Progenitor cell of endocrine pancreas (in vitro differentiated cells): Measurements from ENCODE around the gene RCAN2. TPM values are rescaled to one million over a fixed set of nuclear protein-coding genes. Genes with fewer than 3 reads are reported as not detected.

Experiments
- DNase-seq: peaks from one replicate; pipeline ENCODE4 v3.0.0; 2021; ENCODE audit warnings: low spot score; ENCODE audit not compliant: unreplicated experiment
- H3K27ac Mint-ChIP-seq: 2 replicates; pipeline ENCODE4 v1.8.0; 2021; ENCODE audit warnings: mild to moderate bottlenecking, moderate library complexity, mixed read lengths
- H3K27me3 Mint-ChIP-seq: 2 replicates; pipeline ENCODE4 v1.8.0; 2021; ENCODE audit warnings: mixed read lengths
- H3K36me3 Mint-ChIP-seq: 2 replicates; pipeline ENCODE4 v1.8.0; 2022; ENCODE audit warnings: mixed read lengths; ENCODE audit not compliant: insufficient read depth
- H3K4me1 Mint-ChIP-seq: 2 replicates; pipeline ENCODE4 v1.8.0; 2021; ENCODE audit warnings: low read depth, mixed read lengths
- H3K4me3 Mint-ChIP-seq: 2 replicates; pipeline ENCODE4 v1.8.0; 2021; ENCODE audit warnings: low read depth, mild to moderate bottlenecking, moderate library complexity, mixed read lengths
- H3K9me3 Mint-ChIP-seq: 2 replicates; pipeline ENCODE4 v1.8.0; 2021; ENCODE audit warnings: low read depth, mixed read lengths
- total RNA-seq: library from RNA; stranded (reverse); gene quantifications from 2 replicates; pipeline ENCODE4 v1.2.1, GENCODE V29; 2021
- TF ChIP-seq, protein P1 (sequence below): fragments of 200-600 bp; sonication (generic); IDR thresholded peaks from one replicate; pipeline ENCODE4 v1.5.0; 2021; ENCODE audit warnings: antibody characterized with exemption, mild to moderate bottlenecking; ENCODE audit not compliant: unreplicated experiment

Gene RCAN2
- total RNA-seq, 1 donor from 2014 or later, result 23.3 TPM

DNA sequence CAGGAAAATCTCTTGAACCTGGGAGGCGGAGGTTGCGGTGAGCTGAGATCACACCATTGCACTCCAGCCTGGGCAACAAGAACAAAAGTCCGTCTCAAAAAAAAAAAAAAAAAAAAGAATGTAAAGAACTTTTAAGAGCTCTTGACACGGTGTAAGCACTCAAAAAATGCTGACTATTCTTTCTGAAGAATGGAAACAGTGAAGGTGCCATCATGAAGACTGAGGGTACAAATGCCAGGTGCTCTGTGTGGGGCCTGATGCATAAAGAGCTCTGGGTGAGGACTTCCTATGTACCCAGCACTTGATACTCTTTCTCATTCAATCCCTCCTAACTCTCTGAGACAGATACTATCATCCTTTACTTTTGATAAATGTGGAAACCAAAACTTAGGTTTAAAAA, 275.5 kb downstream of the RCAN2 start:
- Mint-ChIP-seq H3K4me1 (peaks cover 8% of the 10 kb centered on the region), H3K27me3 (no peaks in the 10 kb centered on the region), H3K27ac (no peak overlapping the region), H3K36me3 (peaks cover 1% of the 10 kb centered on the region), H3K4me3 (no peak overlapping the region), H3K9me3 (peaks cover under 1% of the 10 kb centered on the region)
- no peak for DNase-seq
- TF ChIP-seq, protein P1, sequence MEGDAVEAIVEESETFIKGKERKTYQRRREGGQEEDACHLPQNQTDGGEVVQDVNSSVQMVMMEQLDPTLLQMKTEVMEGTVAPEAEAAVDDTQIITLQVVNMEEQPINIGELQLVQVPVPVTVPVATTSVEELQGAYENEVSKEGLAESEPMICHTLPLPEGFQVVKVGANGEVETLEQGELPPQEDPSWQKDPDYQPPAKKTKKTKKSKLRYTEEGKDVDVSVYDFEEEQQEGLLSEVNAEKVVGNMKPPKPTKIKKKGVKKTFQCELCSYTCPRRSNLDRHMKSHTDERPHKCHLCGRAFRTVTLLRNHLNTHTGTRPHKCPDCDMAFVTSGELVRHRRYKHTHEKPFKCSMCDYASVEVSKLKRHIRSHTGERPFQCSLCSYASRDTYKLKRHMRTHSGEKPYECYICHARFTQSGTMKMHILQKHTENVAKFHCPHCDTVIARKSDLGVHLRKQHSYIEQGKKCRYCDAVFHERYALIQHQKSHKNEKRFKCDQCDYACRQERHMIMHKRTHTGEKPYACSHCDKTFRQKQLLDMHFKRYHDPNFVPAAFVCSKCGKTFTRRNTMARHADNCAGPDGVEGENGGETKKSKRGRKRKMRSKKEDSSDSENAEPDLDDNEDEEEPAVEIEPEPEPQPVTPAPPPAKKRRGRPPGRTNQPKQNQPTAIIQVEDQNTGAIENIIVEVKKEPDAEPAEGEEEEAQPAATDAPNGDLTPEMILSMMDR, result no peak

DNA sequence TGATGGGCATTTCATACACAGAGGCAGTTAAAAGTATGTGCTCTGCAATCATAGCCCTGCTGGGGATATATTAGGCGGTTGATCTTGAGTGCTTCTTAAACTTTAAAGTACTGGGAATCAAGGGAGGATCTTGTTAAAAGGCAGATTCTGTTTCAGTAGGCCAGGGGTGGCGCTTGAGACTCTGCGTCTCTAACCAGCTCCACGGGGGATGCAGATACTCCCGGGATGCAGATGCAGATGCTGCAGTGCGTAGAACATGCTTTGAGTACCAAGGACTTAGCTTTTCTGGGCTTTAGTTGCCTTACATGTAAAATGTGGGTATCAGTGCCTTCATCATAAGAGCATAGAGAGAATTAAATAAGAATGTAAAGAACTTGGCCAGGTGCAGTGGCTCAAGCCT, 276.0 kb downstream of the RCAN2 start:
- no peak for DNase-seq
- Mint-ChIP-seq H3K27me3 (no peaks in the 10 kb centered on the region), H3K4me3 (no peak overlapping the region), H3K4me1 (peaks cover 8% of the 10 kb centered on the region), H3K9me3 (peaks cover 6% of the 10 kb centered on the region), H3K27ac (no peak overlapping the region), H3K36me3 (peaks cover 1% of the 10 kb centered on the region)
- TF ChIP-seq, protein P1, result no peak

DNA sequence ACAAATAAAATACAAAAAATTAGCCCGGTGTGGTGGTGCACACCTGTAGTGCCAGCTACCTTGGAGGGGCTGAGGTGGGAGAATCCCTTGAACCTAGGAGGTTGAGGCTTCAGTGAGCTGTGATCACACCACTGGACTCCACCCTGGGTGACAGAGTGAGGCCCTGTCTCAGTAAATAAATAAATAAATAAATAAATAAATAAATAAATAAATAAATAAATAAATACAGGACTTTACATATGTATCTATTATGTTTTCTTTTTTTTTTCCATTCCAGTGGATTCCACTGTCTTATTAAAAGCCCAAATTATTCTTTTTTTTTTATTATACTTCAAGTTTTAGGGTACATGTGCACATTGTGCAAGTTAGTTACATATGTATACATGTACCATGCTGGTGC, 279.3 kb downstream of the RCAN2 start:
- TF ChIP-seq, protein P1, result no peak
- no peak for DNase-seq
- Mint-ChIP-seq H3K36me3 (peaks cover 1% of the 10 kb centered on the region), H3K4me3 (no peak overlapping the region), H3K27me3 (peaks cover 3% of the 10 kb centered on the region), H3K9me3 (peaks cover 6% of the 10 kb centered on the region), H3K4me1 (peaks cover 1% of the 10 kb centered on the region), H3K27ac (no peak overlapping the region)

DNA sequence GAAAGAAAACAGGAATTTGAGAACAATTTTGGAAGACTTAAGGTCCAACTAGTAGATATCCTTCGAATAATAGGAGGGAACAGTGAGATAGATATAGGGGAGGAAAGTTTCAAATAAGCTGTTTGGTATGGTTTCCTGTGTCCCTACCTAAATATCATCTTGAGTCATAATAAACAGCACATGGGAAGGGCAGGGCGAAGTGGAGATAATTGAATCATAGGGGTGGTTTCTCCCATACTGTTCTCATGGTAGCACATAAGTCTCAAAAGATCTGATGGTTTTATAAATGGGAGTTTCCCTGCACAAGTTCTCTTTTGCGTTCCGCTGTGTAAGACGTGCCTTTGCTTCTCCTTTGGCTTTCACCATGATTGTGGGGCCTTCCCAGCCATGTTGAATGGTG, 281.0 kb downstream of the RCAN2 start:
- TF ChIP-seq, protein P1, result no peak
- H3K36me3 Mint-ChIP-seq, result peaks cover 1% of the 10 kb centered on the region
- no peak for DNase-seq
- H3K9me3 Mint-ChIP-seq, result peaks cover 6% of the 10 kb centered on the region
- no peak overlapping the region for H3K27ac Mint-ChIP-seq
- no peak overlapping the region for H3K4me3 Mint-ChIP-seq
- peaks cover 3% of the 10 kb centered on the region for H3K27me3 Mint-ChIP-seq
- peaks cover 1% of the 10 kb centered on the region for H3K4me1 Mint-ChIP-seq

DNA sequence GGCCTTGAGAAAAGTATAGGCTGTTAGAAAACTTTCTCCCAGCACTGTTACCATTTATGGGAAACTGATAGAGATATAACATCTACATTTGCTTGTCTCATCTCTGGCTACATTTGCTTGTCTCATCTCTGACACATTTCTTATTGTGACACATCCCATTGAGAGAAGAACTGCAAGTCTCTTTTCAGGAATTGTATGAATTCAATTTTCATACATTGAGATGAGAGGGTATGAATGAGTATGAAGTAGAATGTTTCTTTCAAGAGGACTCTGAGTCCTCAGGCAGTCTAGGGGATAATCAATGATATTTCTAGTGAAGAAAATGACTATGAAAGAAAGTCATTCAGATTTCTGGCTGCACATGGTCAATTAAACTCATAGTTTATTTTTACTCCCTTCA, 282.9 kb downstream of the RCAN2 start:
- H3K36me3 Mint-ChIP-seq, result peaks cover 1% of the 10 kb centered on the region
- H3K4me1 Mint-ChIP-seq, result peaks cover 1% of the 10 kb centered on the region
- no peak for DNase-seq
- TF ChIP-seq, protein P1, result no peak
- H3K27ac Mint-ChIP-seq, result no peak overlapping the region
- no peak overlapping the region for H3K4me3 Mint-ChIP-seq
- peaks cover 6% of the 10 kb centered on the region for H3K9me3 Mint-ChIP-seq
- peaks cover 3% of the 10 kb centered on the region for H3K27me3 Mint-ChIP-seq
